HG02588 (cell line): ENCODE results near the gene SPATA6.

Experiments used
- ATAC-seq: cut with Tn5 transposase; IDR thresholded peaks from one replicate; pipeline ENCODE4 v1.9.1; 2021; ENCODE audit warnings: mild to moderate bottlenecking, moderate library complexity; ENCODE audit not compliant: unreplicated experiment

SPATA6 gene

DNA sequence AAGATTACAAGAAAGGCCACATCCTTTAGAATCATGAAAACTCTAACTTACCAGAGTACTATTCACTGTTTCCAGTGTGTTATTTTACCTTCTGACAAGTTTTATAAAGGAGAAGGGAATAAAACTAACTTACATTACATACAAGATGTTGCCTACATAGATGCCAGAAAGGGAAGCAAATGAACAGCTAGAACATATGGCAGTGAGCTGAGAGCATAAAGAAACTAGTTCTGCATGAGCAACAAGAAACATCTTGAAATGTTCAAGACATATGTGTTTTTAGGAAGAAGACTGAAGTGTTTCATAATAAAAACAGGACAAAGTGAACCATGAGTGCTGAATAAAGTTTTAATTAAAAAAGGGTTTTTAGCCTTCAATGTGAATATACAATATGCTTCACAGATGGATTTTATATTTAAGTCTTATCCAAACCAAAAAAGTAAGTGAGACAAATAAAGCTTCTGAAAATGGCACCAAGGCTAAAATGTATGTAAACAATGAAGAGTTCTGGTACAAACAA lies 210.1 kb downstream of the SPATA6 start:
- no peak for ATAC-seq

GRCh38 chr1:48258106-48258505 lies 213.9 kb downstream of the SPATA6 start:
- no peak for ATAC-seq

GRCh38 chr1:48254254-48254653 lies 217.8 kb downstream of the SPATA6 start:
- ATAC-seq = no peak

DNA sequence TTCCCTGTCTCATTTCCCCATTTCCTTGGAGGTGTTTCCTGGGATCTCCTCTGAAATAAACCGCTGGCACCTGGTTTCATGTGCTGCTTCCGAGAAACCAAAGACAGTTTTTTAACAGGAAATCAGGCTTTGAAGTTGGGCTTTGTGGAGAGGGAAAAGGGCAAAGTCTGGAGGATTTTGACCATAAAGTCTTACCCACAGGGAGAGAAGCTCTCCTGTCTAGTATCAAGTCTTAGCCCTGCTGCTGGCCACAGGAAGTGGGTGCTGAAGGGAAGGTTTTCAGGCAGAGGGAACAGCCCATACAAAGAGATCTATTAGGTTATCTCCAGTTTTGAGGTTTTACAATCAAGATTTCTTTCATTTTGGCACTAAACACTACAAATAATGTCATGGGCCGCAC lies 220.2 kb downstream of the SPATA6 start:
- no peak for ATAC-seq

DNA sequence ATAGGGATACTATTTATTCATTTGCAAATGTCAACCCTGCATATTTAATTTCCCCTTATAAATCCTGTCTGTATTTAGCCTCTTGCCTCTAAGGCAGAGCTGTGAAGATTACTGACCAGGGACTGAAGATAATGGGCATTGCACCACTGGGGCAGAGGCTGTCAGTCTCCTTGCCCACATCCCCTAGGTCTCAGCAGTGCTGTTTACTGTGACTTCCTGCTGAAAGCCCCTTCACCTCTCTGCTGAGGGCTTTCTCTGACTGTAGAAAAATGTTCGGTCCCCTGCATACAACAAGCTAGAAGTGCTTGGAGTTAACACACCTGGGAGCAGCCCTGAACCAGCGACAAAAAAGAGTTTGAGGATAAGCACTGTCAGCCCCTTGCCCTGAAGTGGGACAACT lies 220.7 kb downstream of the SPATA6 start:
- ATAC-seq = no peak

- no peak for ATAC-seq
Measured at GRCh38 chr1:48250572-48250971, 221.4 kb downstream of the SPATA6 start.

- ATAC-seq = no peak
Measured at GRCh38 chr1:48249868-48250267, 222.1 kb downstream of the SPATA6 start.

DNA sequence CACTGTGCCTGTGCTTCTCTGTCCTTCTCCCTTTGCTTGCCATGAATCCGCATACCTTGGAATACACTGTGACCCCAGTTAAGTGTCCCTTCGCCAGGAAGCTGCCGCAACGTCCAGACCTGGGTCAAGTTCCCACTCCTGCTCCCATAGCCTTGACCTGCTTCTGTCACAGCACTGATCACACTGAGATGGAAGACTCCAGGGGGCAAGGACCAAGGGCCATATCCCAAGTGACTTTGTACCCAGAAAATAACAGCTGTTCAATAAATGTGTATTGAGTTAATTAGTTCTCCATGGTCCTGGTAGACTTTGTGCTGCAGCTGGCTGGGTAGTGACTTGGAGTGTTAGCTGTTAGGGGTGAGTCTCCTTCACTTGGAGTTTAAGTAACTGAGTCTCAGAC lies 223.6 kb downstream of the SPATA6 start:
- no peak for ATAC-seq

GRCh38 chr1:48246727-48247126 lies 225.3 kb downstream of the SPATA6 start:
- no peak for ATAC-seq
